GM12891 (cell line): ENCODE results near the gene CD226.

Experiments used
- POLR2A ChIP-seq: IDR thresholded peaks from 2 replicates; pipeline ENCODE4 v1.6.1; 2011; ENCODE audit warnings: low read depth, low read length, control low read depth
- POLR2AphosphoS5 ChIP-seq: IDR thresholded peaks from 2 replicates; pipeline ENCODE4 v1.6.1; 2011; ENCODE audit warnings: low read depth, low read length, control low read depth

DNA sequence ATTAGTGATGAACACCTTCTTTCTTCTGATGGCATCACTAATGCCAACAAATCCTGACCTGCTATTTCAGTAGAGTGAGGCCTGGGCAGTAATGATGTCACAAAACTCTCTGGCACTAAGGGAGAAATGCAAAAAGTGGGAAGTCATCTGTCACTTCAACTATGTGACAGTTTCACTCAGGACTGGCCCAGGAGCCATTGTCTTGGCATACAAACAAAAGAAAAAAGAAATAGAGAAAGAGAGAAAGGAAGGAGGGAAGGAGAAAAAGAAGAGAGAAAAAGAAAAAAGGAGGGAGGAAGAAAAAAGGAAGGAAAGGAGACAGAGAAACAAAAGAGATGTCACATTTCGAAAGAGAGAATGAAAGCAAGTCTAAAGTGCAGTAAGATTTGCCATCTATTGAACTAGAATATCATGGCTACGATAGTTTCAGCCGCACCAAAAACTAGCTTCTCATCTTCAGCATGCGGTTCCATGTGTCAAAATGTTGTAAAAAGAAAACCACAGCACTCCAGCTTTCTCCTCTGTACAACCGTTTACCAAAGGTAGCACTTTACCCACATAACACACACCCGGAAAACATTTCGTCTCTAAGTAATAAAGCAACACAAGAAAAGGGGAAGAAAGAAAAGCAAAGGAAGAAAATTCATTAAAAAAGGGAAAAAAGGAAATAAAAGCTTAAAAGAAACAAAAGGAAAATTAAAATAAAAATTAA, 50.1 kb downstream of the CD226 start:
- no peak for TF ChIP-seq POLR2A
- TF ChIP-seq POLR2AphosphoS5, result no peak; the same call in 1 of the 2 replicates
